Pulmonary artery endothelial cell (primary cell): ENCODE data around the gene PAX5. TPM values are rescaled to one million over a fixed set of nuclear protein-coding genes. Genes with fewer than 3 reads are reported as not detected.

Experiments used
- DNase-seq: peaks from one replicate; pipeline ENCODE4 v3.0.0-alpha.2; 2011; ENCODE audit warnings: low read depth, low spot score
- total RNA-seq: library from RNA; depleted of rRNA; stranded (reverse); fragments of >200 nt; gene quantifications from 2 replicates; pipeline ENCODE4 v1.2.3, GENCODE V29; 2014

PAX5 gene
- total RNA-seq, 1 donor from 2014 or later = not detected

GRCh38 chr9:36961561-36962325, 72.3 kb downstream of the PAX5 start:
- DNase-seq = no peak

GRCh38 chr9:36961051-36961450, 73.0 kb downstream of the PAX5 start:
- DNase-seq = no peak

- no peak for DNase-seq
Measured at GRCh38 chr9:36960575-36960955, 73.5 kb downstream of the PAX5 start.

- DNase-seq = no peak
Measured at GRCh38 chr9:36959681-36960574, 74.1 kb downstream of the PAX5 start.

- DNase-seq = no peak
Measured at GRCh38 chr9:36956908-36957307, 77.2 kb downstream of the PAX5 start.

- no peak for DNase-seq
Measured at GRCh38 chr9:36950389-36950788, 83.7 kb downstream of the PAX5 start.

- DNase-seq = no peak
Measured at GRCh38 chr9:36949466-36949865, 84.6 kb downstream of the PAX5 start.

GRCh38 chr9:36948051-36948450, 86.0 kb downstream of the PAX5 start:
- DNase-seq = no peak

- no peak for DNase-seq
Measured at GRCh38 chr9:36946653-36947052, 87.4 kb downstream of the PAX5 start.

- DNase-seq = no peak
Measured at GRCh38 chr9:36945999-36946398, 88.1 kb downstream of the PAX5 start.

GRCh38 chr9:36942891-36943290, 91.2 kb downstream of the PAX5 start:
- DNase-seq = no peak

- DNase-seq = no peak
Measured at GRCh38 chr9:36941441-36941840, 92.6 kb downstream of the PAX5 start.

- no peak for DNase-seq
Measured at GRCh38 chr9:36940881-36941280, 93.2 kb downstream of the PAX5 start.

GRCh38 chr9:36940500-36940853, 93.6 kb downstream of the PAX5 start:
- DNase-seq = no peak

GRCh38 chr9:36939655-36940499, 94.2 kb downstream of the PAX5 start:
- DNase-seq = no peak

- no peak for DNase-seq
Measured at GRCh38 chr9:36939214-36939613, 94.9 kb downstream of the PAX5 start.

- DNase-seq = no peak
Measured at GRCh38 chr9:36938617-36939016, 95.5 kb downstream of the PAX5 start.

- DNase-seq = no peak
Measured at GRCh38 chr9:36937951-36938350, 96.1 kb downstream of the PAX5 start.

GRCh38 chr9:36937346-36937745, 96.7 kb downstream of the PAX5 start:
- DNase-seq = no peak

- DNase-seq = no peak
Measured at GRCh38 chr9:36936498-36936831, 97.6 kb downstream of the PAX5 start.

- no peak for DNase-seq
Measured at GRCh38 chr9:36935768-36936497, 98.1 kb downstream of the PAX5 start.
